Calu3 (cell line): ENCODE measurements around the gene TBPL1. TPM values are rescaled to one million over a fixed set of nuclear protein-coding genes. Genes with fewer than 3 reads are reported as not detected.
A peak's percentile ranks its signal among the peaks of the same experiment; 100 is the strongest.
"Not testable (repeated sequence)": the region's sequence is repeated elsewhere in the genome, so short reads cannot be mapped to it uniquely, and the experiment has no call there.

Source experiments
- BruUV-seq: library from RNA; stranded (reverse); fragments of 400-500 nt; replicated peaks from 2 replicates; lab custom pipeline; 2021; lab: Mats Ljungman, UMichigan
- CTCF ChIA-PET: fragments of 300-600 bp; sonication (Branson Sonifier 250); formaldehyde crosslinking; loops from one replicate; lab custom pipeline; 2022; ENCODE audit warnings: antibody characterized with exemption; lab: Charles Lee
- DNase-seq: peaks from one replicate; pipeline ENCODE4 v3.0.0; 2022
- H3K27ac Mint-ChIP-seq: one replicate; pipeline ENCODE4 v1.8.0; 2022; ENCODE audit warnings: mixed read lengths; ENCODE audit not compliant: unreplicated experiment
- H3K27me3 Mint-ChIP-seq: one replicate; pipeline ENCODE4 v1.8.0; 2022; ENCODE audit warnings: mixed read lengths; ENCODE audit not compliant: unreplicated experiment
- H3K36me3 Mint-ChIP-seq: one replicate; pipeline ENCODE4 v1.8.0; 2022; ENCODE audit warnings: mild to moderate bottlenecking, moderate library complexity, mixed read lengths; ENCODE audit not compliant: insufficient read depth, unreplicated experiment
- H3K4me1 Mint-ChIP-seq: one replicate; pipeline ENCODE4 v1.8.0; 2022; ENCODE audit warnings: mild to moderate bottlenecking, low read depth, mixed read lengths; ENCODE audit not compliant: unreplicated experiment
- H3K4me3 Mint-ChIP-seq: one replicate; pipeline ENCODE4 v1.8.0; 2022; ENCODE audit warnings: mild to moderate bottlenecking, low read depth, moderate library complexity, mixed read lengths; ENCODE audit not compliant: unreplicated experiment
- H3K9me3 Mint-ChIP-seq: one replicate; pipeline ENCODE4 v1.8.0; 2022; ENCODE audit warnings: low read depth, mixed read lengths; ENCODE audit not compliant: unreplicated experiment
- CTCF ChIP-seq: fragments of 200-600 bp; IDR thresholded peaks from one replicate; pipeline ENCODE4 v1.8.0; 2022; ENCODE audit warnings: antibody characterized with exemption; ENCODE audit not compliant: unreplicated experiment
- intact Hi-C: fragments of 100-400 bp; cut with micrococcal nuclease; formaldehyde crosslinking; loops from one replicate; pipeline ENCODE4 v1.10.0; 2022; ENCODE audit not compliant: unreplicated experiment
- total RNA-seq: library from RNA; stranded (reverse); gene quantifications from 2 replicates; pipeline ENCODE4 v1.2.3, GENCODE V29; 2022

Gene TBPL1
- total RNA-seq, 1 experiment from 2014 or later: 31.5 TPM

GRCh38 chr6:133967347-133967746, 14.3 kb downstream of the TBPL1 start:
- no TSS peak for BruUV-seq

GRCh38 chr6:133967835-133968234, 14.8 kb downstream of the TBPL1 start:
- H3K27ac Mint-ChIP-seq: not testable (repeated sequence)

More at GRCh38 chr6:133967347-133967746, 14.3 kb downstream of the TBPL1 start:
- Mint-ChIP-seq H3K27ac (no peak overlapping the region), H3K9me3 (no peaks in the 10 kb centered on the region), H3K4me1 (peaks cover 41% of the 10 kb centered on the region), H3K36me3 (no peaks in the 10 kb centered on the region), H3K4me3 (no peak overlapping the region), H3K27me3 (no peaks in the 10 kb centered on the region)
- CTCF ChIA-PET: interaction anchor here (0.9 to 1.0 kb wide), 2 partner anchors 9 to 69 kb away, joined by 3 to 5 read pairs; no protein-coding TSS in a partner anchor
- no peak for TF ChIP-seq CTCF
- no peak for DNase-seq
- intact Hi-C loops: no loop called here

GRCh38 chr6:133969285-133969920, 16.4 kb downstream of the TBPL1 start:
- Mint-ChIP-seq H3K9me3 (no peaks in the 10 kb centered on the region), H3K27me3 (no peaks in the 10 kb centered on the region), H3K27ac (no peak overlapping the region), H3K4me1 (peaks cover 47% of the 10 kb centered on the region), H3K4me3 (no peak overlapping the region), H3K36me3 (peaks cover 5% of the 10 kb centered on the region)
- BruUV-seq: no TSS peak
- no peak for TF ChIP-seq CTCF
- intact Hi-C loops: no loop called here
- DNase-seq: no peak
- CTCF ChIA-PET: interaction anchor here (0.6 to 0.7 kb wide), 2 partner anchors 953 to 959 kb away, joined by 3 to 4 read pairs; no protein-coding TSS in a partner anchor

More at GRCh38 chr6:133967835-133968234, 14.8 kb downstream of the TBPL1 start:
- DNase-seq: peak; percentile 16
- H3K9me3 Mint-ChIP-seq, intact Hi-C loops, BruUV-seq, H3K36me3 Mint-ChIP-seq, H3K4me3 Mint-ChIP-seq, H3K27me3 Mint-ChIP-seq: not testable (repeated sequence)
- CTCF ChIA-PET: interaction anchor here (0.7 to 1.0 kb wide), 3 partner anchors 10 to 1475 kb away, joined by 3 to 5 read pairs (median 4); no protein-coding TSS in a partner anchor
- H3K4me1 Mint-ChIP-seq: peaks cover 41% of the 10 kb centered on the region

- Mint-ChIP-seq H3K27me3 (no peaks in the 10 kb centered on the region), H3K4me3 (no peak overlapping the region), H3K9me3 (no peaks in the 10 kb centered on the region), H3K36me3 (peaks cover 5% of the 10 kb centered on the region), H3K27ac (no peak overlapping the region), H3K4me1 (peaks cover 47% of the 10 kb centered on the region)
- CTCF ChIA-PET: interaction anchor here (1.0 kb wide), 1 partner anchor 94 kb away, joined by 3 read pairs; no protein-coding TSS in a partner anchor
- intact Hi-C loops: loop anchor here (5.0 kb wide), 1 partner anchor 47 kb away; no protein-coding TSS in a partner anchor
- no TSS peak for BruUV-seq
- TF ChIP-seq CTCF: no peak
- no peak for DNase-seq
Observed at GRCh38 chr6:133969921-133970295, 16.9 kb downstream of the TBPL1 start.

- H3K9me3 Mint-ChIP-seq: no peaks in the 10 kb centered on the region
Observed at GRCh38 chr6:133971861-133972260, 18.8 kb downstream of the TBPL1 start.

More at GRCh38 chr6:133971861-133972260, 18.8 kb downstream of the TBPL1 start:
- CTCF ChIA-PET: no interaction called here
- no peak for TF ChIP-seq CTCF
- no peak overlapping the region for H3K4me3 Mint-ChIP-seq
- no peak for DNase-seq
- H3K27me3 Mint-ChIP-seq: no peaks in the 10 kb centered on the region
- H3K36me3 Mint-ChIP-seq: peaks cover 5% of the 10 kb centered on the region
- no peak overlapping the region for H3K27ac Mint-ChIP-seq
- intact Hi-C loops: loop anchor here (2.0 to 5.0 kb wide), 3 partner anchors 45 to 121 kb away; no protein-coding TSS in a partner anchor
- no TSS peak for BruUV-seq
- H3K4me1 Mint-ChIP-seq: peaks cover 33% of the 10 kb centered on the region
